HG03175 (cell line): ENCODE measurements around the gene UNC45A.

Experiments
- ATAC-seq: cut with Tn5 transposase; IDR thresholded peaks from one replicate; pipeline ENCODE4 v1.9.1; 2021; ENCODE audit warnings: mild to moderate bottlenecking, moderate library complexity; ENCODE audit not compliant: unreplicated experiment

The UNC45A gene

GRCh38 chr15:90998737-90999136 is 63.7 kb downstream of the UNC45A start:
- no peak for ATAC-seq

- ATAC-seq = no peak
Measured at GRCh38 chr15:91001209-91001608, 66.1 kb downstream of the UNC45A start.
